ENCODE results near the gene SPATA16.
"Not testable (repeated sequence)": the region's sequence is repeated elsewhere in the genome, so short reads cannot be mapped to it uniquely, and the experiment has no call there.

Gene SPATA16

DNA sequence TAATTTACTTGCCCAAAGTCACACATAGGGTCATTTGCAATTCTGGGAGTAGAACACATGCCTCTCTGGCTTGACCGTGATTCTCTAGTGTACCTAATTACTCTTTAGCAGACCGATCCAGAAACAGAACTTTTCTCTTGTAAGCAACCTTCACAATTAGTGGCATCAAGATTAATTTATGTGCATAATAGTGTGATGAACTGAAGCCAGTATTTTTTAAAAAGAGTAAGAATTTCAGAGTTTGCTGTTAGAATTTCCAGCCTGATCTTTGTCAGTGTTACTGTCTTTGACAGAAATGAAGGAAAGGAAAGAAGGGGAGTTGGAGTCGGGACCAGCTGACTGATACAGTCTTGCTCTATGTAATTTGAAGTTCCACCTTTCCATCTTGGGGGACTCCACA lies 137.1 kb downstream of the SPATA16 start:
- no peak for DNase-seq (ENCODE audit: low read depth)

DNA sequence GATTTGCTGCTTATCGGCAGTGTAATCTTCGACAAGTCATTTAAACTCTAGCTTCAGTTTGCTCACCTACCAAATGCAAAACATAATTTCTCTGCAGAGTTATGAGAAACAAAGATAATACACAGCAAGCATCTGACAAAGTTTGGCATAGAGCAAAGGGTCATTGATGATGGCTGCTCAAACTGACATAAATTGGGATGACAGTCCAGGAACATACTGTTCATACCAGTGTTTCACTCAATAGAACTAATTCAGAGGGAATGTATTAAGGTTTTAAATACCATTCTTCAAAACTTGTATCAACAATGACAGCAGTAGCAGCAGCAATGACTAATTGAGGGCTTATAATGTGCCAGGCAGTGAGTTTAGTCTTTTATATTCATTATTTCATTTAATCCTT lies 137.6 kb downstream of the SPATA16 start:
- DNase-seq (ENCODE audit: low read depth): no peak

DNA sequence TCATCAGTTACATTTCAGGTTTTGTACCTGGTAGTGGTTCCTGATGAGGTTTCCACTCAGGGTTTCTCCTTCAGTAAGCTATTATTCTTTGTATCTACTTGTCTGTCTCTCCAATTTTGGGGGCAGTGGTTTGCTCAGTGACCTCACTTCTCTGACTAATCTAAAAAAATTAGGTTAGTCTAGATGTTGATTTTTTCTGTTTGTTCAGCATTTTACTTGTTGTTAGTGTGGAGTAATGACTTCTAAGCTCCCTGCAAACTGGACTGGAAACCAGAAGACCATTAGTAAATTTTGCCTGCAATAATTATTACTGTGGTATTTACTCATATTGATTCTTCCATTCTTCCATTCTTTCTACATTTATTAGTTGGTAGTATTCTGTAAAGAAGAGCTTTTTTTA lies 139.4 kb downstream of the SPATA16 start:
- no peak for DNase-seq (ENCODE audit: low read depth)

DNA sequence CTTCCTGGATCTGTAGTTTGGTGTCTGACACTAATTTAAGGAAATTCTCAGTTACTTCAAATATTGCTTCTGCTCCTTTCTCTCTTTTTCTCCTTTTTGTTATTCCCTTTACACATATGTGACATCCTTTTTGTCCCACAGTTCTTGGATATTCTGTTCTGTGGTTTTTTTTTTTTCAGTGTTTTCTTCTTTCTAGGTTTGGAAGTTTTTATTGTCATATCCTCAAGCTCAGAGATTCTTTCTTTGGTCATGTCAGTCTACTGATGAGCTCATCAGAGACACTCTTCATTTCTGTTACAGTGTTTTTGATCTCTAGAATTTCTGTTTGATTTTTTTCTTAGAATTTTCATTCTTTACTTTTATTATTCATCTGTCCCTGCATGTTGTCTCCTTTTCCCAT lies 140.5 kb downstream of the SPATA16 start:
- DNase-seq (ENCODE audit: low read depth): no peak

DNA sequence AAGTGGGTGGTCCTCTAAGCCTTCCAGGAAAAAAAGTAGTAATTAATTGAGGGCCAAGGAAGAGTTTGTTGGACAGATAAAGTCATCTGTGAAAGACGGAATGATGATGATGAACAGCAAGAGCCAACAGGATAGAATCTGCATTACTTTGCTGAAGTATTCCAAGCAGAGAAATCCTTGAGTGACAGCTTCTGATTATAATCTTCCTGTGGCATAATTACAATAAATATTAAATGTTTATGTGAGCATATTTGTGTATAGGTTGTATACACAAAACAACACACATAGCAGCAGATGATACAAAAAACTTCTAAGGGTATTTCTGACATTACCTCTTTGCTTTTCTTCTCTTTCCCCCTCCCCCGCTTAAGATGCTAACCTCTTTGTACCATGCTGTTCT lies 147.6 kb downstream of the SPATA16 start:
- no peak for DNase-seq (ENCODE audit: low read depth)

DNA sequence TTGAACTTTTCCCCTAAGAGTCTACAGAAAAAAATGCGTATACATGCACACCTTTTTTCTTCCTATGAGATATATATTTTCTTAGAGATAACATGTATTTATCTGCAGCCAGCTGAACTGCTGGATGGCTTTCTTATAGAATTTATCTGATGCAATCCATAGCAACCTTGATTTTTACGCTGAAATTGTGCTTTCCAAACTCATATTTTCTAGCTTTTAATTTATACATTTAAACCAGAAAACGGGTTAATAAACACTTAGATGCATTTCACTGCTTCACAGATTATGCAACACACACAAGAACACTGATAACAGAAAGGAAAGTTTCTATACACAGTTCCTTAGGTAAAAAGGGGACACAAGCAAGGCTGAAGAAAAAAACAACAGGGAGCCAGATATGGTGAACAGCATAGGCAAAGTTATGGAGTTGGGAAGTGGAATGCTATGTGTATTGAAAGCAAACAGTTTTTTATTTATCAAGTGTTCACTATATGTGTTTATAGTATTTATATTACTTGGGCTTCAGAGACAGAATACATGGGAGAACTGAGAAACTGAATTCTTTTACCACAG lies 149.5 kb downstream of the SPATA16 start:
- no peak for DNase-seq (ENCODE audit: low read depth)

DNA sequence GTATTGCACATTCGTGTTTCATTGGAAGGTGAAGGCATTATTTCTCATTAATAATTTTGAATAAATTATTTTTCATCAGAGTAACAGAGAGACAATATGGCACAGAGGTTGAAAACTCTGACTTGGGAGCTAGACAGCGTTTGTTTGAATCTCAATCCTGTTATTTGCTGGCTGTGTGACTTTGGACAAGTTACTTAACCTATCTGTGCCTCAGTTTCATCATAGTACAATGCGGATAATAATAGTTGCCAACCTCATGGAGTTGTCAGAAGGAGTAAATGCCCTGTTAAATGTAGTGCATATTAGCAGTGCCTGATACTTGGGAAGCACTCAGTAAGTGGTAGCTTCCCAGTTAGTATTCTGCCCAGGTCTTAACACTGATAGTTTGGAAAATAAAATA lies 151.7 kb downstream of the SPATA16 start:
- DNase-seq (ENCODE audit: low read depth): no peak

DNA sequence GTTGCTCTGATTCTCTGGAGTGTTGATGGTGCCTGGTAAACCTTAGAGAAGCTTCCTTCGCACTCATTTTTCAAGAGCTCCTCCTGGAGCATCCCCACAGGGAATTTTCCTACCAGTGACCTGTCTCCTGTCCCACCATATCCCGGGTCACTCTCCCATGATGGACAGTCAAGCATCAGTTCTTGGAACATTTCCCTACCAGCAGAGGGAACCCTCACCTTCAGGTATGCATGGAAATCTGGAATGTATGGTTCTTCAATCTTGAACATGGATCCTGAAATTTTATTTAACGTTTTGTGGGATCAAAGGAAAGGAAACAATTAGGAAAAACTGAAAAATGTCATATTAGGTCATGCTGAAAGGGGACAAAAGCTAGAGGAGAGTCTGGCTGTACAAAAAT lies 153.8 kb downstream of the SPATA16 start:
- DNase-seq (ENCODE audit: low read depth): no peak

DNA sequence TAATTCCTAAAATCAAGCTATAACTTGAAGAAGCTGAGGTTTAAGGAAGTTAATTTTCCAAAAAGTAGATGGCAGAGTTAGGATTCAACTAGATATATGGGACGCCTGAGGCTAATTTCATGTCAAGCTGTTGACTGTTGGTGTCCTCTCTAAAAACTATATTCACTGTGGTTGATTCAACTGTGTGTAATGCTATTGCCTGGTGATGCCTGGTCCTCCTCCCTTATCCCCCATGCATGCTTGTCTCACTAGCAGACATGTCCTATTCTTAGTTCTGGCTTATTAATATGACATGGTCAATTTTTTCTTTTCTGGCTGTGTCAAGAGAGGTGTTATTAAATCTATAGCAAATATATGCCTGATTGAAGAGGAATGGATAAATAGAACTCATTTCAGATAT lies 156.1 kb downstream of the SPATA16 start:
- no peak for DNase-seq (ENCODE audit: low read depth)

DNA sequence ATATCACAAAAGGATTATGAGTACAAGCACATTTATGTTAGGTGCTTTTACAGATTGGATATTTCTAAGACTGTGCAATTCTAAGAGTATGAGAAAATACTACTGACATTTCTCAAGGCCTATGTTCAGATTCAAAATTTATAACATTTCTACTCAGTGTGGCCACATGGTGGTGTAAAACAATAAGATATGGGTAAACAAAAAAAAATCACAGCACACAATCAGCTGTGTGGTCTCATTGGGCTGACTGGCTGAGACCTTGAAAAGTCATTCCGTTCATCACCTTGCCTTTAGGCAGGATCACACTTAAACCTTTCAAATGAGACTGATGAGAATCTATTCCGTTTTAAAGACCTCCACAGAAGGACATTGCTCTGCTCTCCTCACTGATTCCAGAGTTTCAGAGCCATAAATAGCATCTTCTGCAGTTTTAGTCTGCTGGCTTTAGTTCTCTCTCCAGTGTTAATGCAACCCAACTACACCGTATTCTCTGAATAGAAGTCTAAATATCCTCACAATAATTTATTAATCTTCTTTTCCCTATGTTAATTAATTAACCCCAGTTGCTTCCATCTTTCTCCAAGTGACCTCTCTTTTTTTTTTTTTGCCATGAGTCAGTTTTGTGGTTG lies 158.2 kb downstream of the SPATA16 start:
- DNase-seq (ENCODE audit: low read depth): peak; percentile 9

DNA sequence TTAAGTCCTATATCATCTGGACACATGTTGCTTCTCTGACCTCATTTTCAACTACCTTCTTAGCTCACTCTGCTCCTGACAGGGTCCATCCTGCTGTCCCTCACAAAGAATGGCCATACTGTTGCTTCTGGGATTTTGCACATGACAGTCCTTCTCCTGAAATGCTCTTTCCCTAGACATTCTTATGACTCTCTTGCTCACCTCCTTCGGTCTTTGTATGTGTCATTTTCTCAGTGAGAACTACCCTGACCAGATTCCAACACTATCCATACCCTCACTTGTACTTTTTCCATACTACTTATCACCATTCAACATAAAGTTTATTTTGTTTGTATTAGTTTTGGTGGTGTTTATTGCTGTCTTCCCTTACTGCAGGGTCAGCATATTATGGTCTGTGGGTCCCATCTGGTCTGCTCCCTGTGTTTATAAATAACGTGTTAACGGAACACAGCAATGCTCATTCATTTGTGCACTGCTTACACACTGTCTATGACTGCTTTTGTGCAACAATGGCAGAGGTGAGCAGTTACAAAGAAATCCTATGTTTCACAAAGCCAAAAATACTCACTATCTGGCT lies 159.5 kb downstream of the SPATA16 start:
- no peak for DNase-seq (ENCODE audit: low read depth)

DNA sequence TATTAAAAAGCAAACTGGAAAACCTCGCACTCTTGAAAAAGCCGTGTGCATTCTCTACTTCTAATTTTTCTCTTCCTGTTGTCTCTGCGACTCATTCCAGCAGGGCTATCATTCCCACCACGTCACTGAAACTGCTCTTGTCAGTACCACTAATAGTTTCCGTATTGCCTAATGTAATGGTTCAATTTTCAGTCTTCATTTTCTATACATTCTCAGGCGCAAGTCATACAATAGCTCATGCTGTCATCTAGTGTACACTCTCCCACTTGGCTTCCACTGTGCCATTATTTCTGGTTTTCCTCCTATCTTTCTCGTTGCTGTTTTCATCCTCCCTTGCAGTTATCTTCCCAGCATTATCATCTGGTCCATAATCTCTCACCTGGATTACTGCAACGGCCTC lies 160.2 kb downstream of the SPATA16 start:
- no peak for DNase-seq (ENCODE audit: low read depth)

DNA sequence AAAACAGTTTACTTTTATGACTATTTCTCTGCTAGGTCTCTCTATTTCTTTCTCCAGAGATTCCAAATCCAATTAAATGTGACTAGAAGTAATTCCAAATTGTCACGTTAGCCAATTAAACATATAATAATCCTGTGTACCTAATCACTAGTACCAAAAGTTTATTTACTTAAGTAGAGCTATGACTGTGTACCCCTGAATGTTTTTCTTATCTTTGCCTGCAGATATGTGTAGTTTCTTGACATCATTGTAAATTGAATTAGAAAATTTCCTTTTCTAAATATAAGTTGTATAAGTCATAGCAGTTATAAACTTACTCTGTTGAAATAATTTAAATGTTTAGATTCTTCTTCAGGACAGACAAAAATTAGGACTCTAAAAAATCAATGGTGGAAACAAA lies 163.3 kb downstream of the SPATA16 start:
- no peak for DNase-seq (ENCODE audit: low read depth)

DNA sequence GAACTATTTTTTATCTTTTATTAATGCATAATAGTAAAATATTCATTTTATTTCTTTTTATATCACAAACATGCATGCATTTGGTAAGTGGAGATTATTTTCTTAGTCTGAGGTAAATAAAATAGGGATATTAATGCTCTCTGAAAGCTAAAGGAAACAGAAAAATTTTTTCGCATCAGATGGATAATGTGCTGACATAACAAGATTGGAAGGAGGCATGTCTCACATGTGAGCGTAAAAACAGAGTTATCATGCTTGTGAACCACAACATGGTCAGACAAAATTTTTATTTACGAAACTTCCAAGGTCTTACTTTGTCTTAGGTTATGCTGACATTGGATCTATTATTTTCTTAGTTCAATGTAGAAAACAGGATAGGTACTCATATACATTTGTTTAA lies 166.1 kb downstream of the SPATA16 start:
- DNase-seq (ENCODE audit: low read depth): no peak

DNA sequence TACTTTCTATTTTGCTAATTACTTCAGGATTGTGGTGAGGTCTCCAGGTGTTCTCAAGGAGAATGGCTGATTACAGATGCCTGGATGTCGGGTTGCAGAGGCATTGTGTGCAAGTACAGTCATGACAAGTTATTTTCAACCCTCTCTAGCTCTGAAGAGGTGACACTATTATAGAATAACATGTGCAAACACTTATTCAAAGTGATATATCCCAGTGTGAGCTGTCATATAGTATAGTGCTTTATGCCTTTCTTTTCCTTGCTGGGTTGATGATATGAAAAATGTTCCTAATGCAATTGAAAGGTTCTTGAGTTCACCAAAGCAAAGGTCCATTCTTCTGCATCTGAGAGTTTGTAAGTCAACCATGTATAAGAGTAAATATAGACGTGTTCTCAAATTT lies 167.2 kb downstream of the SPATA16 start:
- no peak for DNase-seq (ENCODE audit: low read depth)

DNA sequence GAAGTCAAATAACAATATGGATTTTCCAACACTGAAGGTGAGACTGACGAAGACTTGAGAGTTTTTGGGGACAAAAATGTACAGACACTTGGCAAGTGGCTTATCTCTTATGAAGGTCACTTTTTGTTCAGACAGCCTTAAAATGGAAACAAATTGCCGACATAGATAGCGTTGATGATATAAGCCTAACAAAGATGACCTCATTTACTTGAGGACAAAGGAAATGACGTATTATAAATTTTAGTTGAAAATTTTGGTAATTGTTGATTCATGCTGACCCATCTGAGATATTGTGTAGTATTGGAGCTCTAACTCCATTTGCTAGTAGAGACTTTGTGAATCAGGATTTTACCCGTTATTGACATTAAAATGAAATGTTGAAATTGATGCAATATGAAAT lies 168.3 kb downstream of the SPATA16 start:
- no peak for DNase-seq (ENCODE audit: low read depth)

DNA sequence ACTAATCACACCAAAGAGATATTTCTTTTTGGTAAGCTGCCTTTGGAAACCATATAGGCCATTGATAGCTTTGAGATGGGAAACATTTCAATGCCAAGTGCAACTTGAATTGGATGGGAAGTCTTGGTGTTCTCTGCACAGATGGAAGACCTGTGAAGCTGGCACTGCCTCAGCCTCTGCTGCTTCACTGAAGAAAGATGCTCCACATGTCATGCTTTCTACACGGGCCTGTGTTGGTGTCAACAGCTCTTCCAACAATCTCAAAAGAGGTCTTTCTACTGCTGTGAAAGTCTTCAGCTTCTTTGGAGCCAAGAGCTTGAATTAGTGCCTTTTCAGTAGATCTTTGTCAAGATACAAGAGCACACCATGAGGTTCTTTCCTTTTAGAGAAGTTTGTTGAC lies 169.0 kb downstream of the SPATA16 start:
- DNase-seq (ENCODE audit: low read depth): no peak

DNA sequence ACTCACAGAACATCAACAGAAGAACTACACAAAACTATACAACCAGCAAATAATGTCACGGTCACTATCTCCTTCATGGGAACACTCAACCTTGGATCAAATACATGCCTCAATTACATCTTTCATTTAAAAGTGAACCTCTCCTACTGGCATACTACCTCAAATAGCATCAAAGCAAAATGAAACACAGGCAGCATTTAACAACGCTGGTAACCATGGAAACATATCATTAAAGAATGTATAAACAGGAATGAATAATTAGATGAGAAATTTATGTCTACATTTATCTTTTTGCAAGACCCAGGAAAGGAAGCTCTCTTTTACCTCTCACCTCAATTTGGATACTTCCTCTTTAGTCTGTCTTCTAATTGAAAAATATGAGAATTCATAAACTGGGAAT lies 172.4 kb downstream of the SPATA16 start:
- no peak for DNase-seq (ENCODE audit: low read depth)

DNA sequence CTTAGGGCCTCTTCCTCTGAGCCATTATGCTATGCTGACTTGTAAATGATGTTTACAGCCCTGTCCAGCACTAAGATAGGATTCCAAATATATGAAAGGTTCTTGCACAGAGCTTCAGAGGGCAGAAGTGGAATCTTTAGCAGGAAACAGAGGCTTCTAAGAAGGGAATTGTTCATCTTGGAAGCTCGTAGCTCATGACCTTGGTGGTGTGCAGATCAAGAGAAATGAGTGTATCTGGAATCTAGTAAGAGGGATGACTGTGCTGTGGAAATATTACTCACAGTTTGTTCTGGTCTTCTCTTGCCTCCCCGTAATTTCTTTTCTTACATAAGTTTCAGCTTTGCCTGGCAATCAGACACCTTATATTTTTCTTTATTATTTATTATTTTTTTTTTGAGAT lies 175.8 kb downstream of the SPATA16 start:
- DNase-seq (ENCODE audit: low read depth): peak; percentile 84

DNA sequence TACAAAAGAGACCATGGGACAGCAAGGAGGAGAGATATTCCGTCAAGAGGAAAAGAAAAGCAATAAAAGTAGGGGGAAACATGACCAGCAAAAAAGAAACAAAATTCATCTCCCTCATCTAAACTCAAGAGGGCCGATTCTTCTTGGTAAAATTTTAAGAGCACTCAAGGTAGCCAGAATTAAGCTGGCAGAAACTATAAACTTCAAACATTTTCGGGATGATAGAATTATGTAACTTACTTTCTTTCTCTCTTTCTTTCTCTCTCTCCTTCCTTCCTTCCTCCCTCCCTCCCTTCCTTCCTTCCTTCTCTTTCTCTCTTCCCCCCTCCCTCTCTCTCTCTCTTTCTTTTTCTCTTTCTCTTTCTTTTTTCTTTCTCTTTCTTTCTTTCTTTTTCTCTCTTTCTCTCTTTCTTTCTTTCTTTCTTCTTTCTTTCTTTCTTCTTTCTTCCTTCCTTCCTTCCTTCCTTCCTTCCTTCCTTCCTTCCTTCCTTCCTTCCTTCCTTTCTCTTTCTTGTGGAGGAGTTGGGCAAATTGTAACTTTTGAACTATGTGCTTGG lies 180.3 kb downstream of the SPATA16 start:
- DNase-seq (ENCODE audit: low read depth): not testable (repeated sequence)

DNA sequence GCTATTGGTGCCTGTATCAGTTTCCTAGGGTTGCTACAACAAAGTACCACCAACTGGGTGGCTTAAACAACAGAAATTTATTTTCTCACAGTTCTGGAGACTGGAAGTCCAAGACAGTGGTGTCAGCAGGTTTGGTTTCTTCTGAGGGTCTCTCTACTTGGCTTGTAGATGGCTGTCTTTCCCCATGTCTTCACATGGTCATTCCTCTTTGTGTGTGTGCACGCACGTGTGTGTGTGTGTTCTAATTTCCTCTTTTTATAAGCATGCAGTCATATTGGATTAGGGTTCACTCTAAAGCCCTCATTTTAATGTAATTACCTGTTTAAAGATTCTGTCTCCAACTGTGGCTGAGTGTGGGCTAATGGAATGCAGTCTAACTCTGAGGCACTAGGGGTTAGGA lies 182.5 kb downstream of the SPATA16 start:
- DNase-seq (ENCODE audit: low read depth): no peak

DNA sequence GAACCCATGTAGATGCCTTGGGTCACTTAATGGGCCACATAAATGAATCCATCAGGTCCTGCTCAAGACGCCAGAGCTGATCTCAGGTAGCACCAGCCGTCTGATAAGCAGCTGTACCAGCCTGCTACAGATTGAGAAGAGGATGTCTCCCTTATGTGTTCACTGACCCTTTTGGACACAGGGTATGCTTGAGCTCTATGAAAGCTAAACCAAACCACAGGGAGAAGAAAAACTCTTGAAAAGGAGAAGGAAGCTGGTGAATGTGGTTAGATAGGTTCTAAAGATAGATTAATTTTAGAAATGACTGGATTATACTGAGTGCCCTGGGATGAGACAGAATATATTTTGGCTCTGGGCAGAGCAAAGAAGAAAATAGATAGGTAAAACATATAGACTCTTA lies 187.5 kb downstream of the SPATA16 start:
- DNase-seq (ENCODE audit: low read depth): no peak

DNA sequence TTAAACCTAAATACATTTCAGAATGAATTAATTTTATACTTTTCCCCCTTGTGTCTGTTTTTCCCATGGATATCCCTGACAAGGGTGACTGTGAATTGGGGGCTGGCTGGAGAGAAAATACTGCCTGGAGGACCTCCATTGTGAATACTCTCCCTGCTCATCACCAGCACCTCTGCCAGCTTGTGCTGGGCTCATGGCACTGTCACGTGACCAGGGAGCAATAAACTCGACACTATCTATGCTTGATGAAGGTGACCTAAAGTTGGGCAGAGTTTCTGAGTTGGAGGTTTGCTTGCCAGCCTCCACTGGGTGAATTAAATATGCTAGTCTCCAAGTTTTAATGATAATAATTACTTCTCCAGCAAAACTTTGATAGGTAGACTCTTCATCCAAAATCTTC lies 189.5 kb downstream of the SPATA16 start:
- DNase-seq (ENCODE audit: low read depth): no peak

DNA sequence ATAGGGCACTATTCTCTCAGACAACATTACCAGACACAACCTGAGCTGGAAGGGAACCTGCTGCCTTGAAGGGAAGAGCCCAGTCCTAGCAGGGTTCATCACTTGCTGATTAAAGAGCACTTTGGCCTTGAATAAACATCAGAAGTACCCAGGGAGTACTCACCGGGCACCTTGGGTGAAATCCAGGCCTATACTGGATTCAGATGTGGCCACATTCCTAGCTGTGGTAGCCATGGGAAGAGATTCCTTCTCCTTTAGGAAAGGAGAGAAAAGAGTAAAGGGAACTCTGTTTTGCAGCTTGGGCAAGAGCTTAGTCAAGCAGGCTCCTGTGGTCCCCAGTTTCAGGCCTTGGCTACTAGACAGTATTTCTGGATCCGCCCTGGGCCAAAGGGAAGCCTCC lies 195.0 kb downstream of the SPATA16 start:
- no peak for DNase-seq (ENCODE audit: low read depth)

All from amniotic epithelial cell (primary cell).